Spleen (tissue), 7 donors: Measurements from ENCODE around the gene C1orf198.

Experiments used
- POLR2A ChIP-seq, 3 donors: fragments of 450-650 bp; IDR thresholded peaks; one replicate each; pipeline ENCODE4 v1.5.1; 2017; ENCODE audit warnings: antibody characterized with exemption in 3 of 3, mild to moderate bottlenecking in 1 of 3
- POLR2AphosphoS5 ChIP-seq, 3 donors: sonication (generic); formaldehyde crosslinking; IDR thresholded peaks; one replicate each; pipeline ENCODE4 v1.5.1; 2017; ENCODE audit warnings: antibody characterized with exemption in 3 of 3
- TF ChIP-seq, protein P1 (sequence below), 11 experiments: fragments of 200-600 bp in 7 of 11; fragments of 450-650 bp in 4 of 11; sonication (generic) in 4 of 11; IDR thresholded peaks in 8 of 11; conservative IDR thresholded peaks in 3 of 11; 1 replicate in 7 of 11; 2 replicates in 4 of 11; pipeline versions ENCODE4 v1.4.0 to v1.8.0; 2016 to 2021; ENCODE audit warnings: antibody characterized with exemption in 11 of 11, inconsistent platforms in 4 of 11, mild to moderate bottlenecking in 1 of 11
- donor health status: DM: no; HTN: no; CAD: no; lungs with moderate emphysema.
- donor health status: DM: no; HTN: no; CAD: no.
- donor health status: DM: no; HTN: no; CAD: no.

- no peak for TF ChIP-seq POLR2A (IDR thresholded peaks at IDR 0.05)
- TF ChIP-seq, protein P1, sequence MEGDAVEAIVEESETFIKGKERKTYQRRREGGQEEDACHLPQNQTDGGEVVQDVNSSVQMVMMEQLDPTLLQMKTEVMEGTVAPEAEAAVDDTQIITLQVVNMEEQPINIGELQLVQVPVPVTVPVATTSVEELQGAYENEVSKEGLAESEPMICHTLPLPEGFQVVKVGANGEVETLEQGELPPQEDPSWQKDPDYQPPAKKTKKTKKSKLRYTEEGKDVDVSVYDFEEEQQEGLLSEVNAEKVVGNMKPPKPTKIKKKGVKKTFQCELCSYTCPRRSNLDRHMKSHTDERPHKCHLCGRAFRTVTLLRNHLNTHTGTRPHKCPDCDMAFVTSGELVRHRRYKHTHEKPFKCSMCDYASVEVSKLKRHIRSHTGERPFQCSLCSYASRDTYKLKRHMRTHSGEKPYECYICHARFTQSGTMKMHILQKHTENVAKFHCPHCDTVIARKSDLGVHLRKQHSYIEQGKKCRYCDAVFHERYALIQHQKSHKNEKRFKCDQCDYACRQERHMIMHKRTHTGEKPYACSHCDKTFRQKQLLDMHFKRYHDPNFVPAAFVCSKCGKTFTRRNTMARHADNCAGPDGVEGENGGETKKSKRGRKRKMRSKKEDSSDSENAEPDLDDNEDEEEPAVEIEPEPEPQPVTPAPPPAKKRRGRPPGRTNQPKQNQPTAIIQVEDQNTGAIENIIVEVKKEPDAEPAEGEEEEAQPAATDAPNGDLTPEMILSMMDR (IDR thresholded peaks at IDR 0.05 in 8 of 11, conservative IDR thresholded peaks at IDR 0.05 in 3 of 11): no peak
- TF ChIP-seq POLR2AphosphoS5 (IDR thresholded peaks at IDR 0.05): no peak
Observed at GRCh38 chr1:230878591-230878990, 10.3 kb upstream of the C1orf198 start.
